RWPE1 (cell line): ENCODE results near the gene SPINK1.
"Not testable (repeated sequence)": the region's sequence is repeated elsewhere in the genome, so short reads cannot be mapped to it uniquely, and the experiment has no call there.

Experiments
- CTCF ChIA-PET: fragments of 350-600 bp; sonication (Branson Sonifier 250); formaldehyde crosslinking; extraction: SDS; loops from one replicate; lab custom pipeline; 2021; lab: Yijun Ruan, JAX
- POLR2A ChIA-PET: fragments of 400-600 bp; formaldehyde crosslinking; extraction: SDS; loops from one replicate; lab custom pipeline; 2020; ENCODE audit warnings: antibody characterized with exemption; ENCODE audit not compliant: low non-redundant PET; lab: Yijun Ruan, JAX
- DNase-seq: peaks from one replicate; pipeline ENCODE4 v3.0.0; 2012; ENCODE audit warnings: low spot score
- H3K27ac ChIP-seq: fragments of 450-650 bp; 2 replicates; pipeline ENCODE4 v1.5.1; 2017
- TF ChIP-seq, protein P1 (sequence below): fragments of 450-650 bp; conservative IDR thresholded peaks from 2 replicates; pipeline ENCODE4 v1.5.1; 2017; ENCODE audit warnings: low read depth, mild to moderate bottlenecking

Gene SPINK1

DNA sequence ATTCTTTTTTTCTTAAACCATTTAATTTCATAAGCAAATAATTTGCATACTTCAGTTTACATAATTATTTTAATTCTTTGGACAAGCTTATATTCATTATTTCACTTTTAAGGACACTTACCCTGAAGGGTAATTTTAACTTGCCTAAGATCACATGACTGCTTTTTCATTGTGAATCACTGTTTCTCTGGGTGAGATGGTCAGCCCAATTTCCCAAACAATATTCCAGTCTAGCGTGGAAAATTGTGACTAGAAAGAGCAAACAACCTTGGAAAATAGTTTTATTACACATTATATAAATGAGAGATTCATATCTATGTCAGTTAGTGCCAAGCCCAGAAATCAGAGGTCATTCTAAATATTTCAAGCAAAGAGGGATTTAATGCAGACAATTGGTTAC, 27.5 kb downstream of the SPINK1 start:
- ChIA-PET POLR2A (no interaction called here), CTCF (interaction anchor here (1.0 kb wide), 1 partner anchor 228 kb away, joined by 3 read pairs; no protein-coding TSS in a partner anchor)
- TF ChIP-seq, protein P1, sequence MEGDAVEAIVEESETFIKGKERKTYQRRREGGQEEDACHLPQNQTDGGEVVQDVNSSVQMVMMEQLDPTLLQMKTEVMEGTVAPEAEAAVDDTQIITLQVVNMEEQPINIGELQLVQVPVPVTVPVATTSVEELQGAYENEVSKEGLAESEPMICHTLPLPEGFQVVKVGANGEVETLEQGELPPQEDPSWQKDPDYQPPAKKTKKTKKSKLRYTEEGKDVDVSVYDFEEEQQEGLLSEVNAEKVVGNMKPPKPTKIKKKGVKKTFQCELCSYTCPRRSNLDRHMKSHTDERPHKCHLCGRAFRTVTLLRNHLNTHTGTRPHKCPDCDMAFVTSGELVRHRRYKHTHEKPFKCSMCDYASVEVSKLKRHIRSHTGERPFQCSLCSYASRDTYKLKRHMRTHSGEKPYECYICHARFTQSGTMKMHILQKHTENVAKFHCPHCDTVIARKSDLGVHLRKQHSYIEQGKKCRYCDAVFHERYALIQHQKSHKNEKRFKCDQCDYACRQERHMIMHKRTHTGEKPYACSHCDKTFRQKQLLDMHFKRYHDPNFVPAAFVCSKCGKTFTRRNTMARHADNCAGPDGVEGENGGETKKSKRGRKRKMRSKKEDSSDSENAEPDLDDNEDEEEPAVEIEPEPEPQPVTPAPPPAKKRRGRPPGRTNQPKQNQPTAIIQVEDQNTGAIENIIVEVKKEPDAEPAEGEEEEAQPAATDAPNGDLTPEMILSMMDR, result no peak
- no peak for DNase-seq
- no peak overlapping the region for H3K27ac ChIP-seq

GRCh38 chr5:147803161-147803560, 28.3 kb downstream of the SPINK1 start:
- CTCF ChIA-PET, H3K27ac ChIP-seq, DNase-seq, POLR2A ChIA-PET: not testable (repeated sequence)

GRCh38 chr5:147801461-147801860, 30.0 kb downstream of the SPINK1 start:
- POLR2A ChIA-PET, result no interaction called here
- no peak overlapping the region for H3K27ac ChIP-seq
- TF ChIP-seq, protein P1, result no peak
- no peak for DNase-seq
- CTCF ChIA-PET, result no interaction called here

DNA sequence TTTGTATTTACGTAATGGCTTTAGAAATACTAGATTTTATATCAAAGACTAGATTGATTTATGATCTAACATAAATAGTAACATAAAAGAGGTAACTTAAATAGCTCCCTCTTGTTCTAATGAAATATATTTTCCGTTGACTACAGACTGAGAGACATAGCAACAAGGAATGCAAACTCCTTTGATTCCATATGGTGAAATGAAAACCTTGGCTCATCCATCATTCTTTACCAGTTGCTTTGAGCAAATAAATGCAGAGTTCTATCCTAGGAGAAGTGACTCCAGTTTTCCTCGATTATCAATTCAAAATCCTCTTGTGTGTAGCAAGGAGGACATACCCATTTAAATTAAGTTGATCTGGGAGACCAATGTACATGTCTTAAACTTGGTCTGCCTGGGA, 31.0 kb downstream of the SPINK1 start:
- TF ChIP-seq, protein P1, result no peak
- POLR2A ChIA-PET, result no interaction called here
- DNase-seq, result no peak
- no peak overlapping the region for H3K27ac ChIP-seq
- CTCF ChIA-PET, result no interaction called here

DNA sequence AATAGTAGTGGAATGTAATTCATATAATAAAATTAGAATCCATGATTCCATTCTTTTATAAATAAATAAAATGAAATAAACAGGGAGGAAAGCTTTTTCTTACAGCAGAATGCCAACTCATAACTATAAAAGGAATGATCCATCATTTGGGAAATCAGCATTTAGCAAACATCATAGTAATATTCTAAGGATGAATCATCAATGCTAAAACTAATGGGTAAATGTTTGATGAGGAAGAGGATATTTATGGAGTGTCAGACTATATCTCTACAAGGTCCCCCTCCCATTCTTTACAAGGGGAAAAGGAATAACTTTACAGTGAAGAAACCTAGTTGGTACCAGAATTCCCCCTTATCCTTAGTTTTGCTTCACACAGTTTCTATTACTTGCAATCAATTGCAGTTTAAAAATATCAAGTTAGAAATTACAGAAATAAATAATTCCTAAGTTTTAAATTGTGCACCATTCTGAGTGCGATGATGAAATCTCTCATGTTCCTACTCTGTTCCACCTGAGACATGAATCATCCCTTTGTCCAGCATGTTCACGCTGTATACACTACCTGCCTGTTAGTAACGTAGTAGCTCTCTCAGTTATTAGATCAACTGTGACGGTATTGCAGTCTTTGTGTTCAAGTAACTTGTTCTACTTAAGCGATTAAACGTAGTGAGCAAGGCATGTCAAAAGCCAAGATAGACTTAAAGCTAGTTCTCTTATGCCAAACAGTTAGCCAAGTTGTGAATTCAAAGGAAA, 34.7 kb downstream of the SPINK1 start:
- ChIA-PET POLR2A (no interaction called here), CTCF (interaction anchor here (1.0 to 1.4 kb wide), 2 partner anchors 168 to 218 kb away, joined by 3 read pairs; no protein-coding TSS in a partner anchor)
- no peak for DNase-seq
- TF ChIP-seq, protein P1, result no peak
- no peak overlapping the region for H3K27ac ChIP-seq

DNA sequence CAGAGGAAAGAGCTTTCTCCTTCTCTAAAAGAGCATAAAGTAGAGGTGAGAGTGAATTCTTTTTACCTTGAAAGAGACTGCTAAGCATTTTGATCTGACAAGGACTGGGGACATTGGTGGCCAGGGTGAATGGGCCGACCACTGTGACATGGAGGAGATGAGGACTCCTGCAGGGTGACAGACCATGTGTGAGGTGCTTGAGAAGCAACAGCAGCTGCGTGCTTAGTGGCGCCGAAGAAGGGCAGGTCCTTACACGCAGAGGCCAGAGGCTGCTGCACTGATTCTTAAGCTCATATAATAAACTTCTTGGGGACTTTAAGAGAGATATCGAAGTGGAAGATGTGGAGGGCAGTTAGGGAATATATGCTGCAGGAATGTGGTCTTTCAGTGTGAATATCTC, 40.3 kb downstream of the SPINK1 start:
- TF ChIP-seq, protein P1, result no peak
- POLR2A ChIA-PET, result interaction anchor here (0.5 kb wide), 1 partner anchor 35 kb away, joined by 3 read pairs; no protein-coding TSS in a partner anchor
- no peak overlapping the region for H3K27ac ChIP-seq
- no peak for DNase-seq
- CTCF ChIA-PET, result no interaction called here

DNA sequence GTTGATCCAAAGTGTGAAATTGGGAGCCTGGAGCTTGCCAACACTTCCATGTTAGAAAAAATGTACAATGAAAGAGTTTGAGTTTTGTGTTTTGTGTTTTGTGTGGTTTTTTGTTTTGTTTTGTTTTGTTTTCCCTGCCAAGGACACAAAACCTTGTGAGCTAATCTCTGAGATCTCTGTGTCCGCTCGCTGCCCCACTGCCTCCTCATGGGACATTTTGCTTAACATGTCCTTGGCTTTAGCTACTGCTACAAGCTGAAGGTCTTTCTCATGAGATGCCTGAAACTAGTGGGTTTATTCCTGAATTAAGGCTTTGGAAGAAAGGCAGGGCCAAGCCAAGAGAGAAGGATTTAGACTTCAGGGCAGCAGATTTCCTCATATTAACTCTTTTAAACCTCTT, 41.7 kb downstream of the SPINK1 start:
- CTCF ChIA-PET, result interaction anchor here (0.6 to 1.4 kb wide), 2 partner anchors 12 to 336 kb away, joined by 3 to 5 read pairs; no protein-coding TSS in a partner anchor
- TF ChIP-seq, protein P1, result no peak
- no peak for DNase-seq
- POLR2A ChIA-PET, result no interaction called here
- no peak overlapping the region for H3K27ac ChIP-seq
